Epithelial cell of proximal tubule (primary cell): ENCODE data around the gene TMEM239. TPM values are rescaled to one million over a fixed set of nuclear protein-coding genes. Genes with fewer than 3 reads are reported as not detected.

Experiments
- DNase-seq: peaks from one replicate; pipeline ENCODE4 v3.0.0-alpha.2; 2011; ENCODE audit warnings: low read depth
- H3K4me3 ChIP-seq: 2 replicates; pipeline ENCODE4 v1.5.1; 2011; ENCODE audit warnings: low read depth, mild to moderate bottlenecking, low read length
- total RNA-seq: library from RNA; depleted of rRNA; stranded (reverse); fragments of >200 nt; gene quantifications from 2 replicates; pipeline ENCODE4 v1.2.3, GENCODE V29; 2015
- TF ChIP-seq, protein P1 (sequence below): conservative IDR thresholded peaks from 2 replicates; pipeline ENCODE4 v1.5.1; 2012; ENCODE audit warnings: low read depth, mild to moderate bottlenecking, low read length

Gene TMEM239
- total RNA-seq, 1 donor from 2014 or later = not detected

DNA sequence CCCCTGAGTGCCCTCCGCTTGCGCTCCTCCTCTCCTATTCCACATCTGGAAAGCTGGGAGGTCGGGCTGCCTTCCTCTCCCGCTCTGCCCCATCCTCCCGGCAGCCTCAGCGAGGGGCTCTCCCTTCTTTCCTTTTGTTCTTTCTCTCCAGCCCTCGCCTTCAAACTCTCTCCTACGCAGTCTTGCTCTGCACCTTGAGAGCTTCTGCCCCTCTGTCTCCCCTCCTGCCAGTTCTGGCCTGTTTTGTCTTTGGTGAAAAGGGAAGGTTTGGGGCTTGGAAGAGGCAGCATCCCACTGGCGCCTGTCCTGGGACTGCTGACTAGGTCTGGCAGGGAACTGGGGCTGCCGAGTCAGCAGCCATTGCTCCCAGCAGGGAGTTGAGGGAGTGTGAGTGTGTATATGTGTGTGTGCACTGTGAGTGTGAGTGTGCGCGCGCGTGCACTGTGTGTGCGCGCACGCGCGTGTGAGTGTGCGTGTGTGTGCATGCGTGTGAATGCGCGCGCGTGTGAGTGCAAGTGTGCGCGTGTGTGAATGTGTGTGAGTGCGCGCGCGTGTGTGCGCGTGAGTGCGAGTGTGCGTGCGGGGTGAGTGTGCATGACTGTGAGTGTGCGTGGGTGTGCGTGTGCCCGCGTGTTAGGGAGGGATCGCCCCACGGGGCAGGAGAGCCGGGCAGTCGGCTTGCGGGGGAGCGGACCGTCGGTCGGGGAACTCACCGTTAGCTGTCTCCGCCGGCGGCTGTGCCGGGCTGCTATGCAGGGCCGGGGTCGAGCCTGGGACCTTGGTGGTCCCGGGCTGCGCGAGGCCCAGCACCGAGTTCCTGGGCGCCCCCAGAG lies 16.3 kb upstream of the TMEM239 start:
- TF ChIP-seq, protein P1, sequence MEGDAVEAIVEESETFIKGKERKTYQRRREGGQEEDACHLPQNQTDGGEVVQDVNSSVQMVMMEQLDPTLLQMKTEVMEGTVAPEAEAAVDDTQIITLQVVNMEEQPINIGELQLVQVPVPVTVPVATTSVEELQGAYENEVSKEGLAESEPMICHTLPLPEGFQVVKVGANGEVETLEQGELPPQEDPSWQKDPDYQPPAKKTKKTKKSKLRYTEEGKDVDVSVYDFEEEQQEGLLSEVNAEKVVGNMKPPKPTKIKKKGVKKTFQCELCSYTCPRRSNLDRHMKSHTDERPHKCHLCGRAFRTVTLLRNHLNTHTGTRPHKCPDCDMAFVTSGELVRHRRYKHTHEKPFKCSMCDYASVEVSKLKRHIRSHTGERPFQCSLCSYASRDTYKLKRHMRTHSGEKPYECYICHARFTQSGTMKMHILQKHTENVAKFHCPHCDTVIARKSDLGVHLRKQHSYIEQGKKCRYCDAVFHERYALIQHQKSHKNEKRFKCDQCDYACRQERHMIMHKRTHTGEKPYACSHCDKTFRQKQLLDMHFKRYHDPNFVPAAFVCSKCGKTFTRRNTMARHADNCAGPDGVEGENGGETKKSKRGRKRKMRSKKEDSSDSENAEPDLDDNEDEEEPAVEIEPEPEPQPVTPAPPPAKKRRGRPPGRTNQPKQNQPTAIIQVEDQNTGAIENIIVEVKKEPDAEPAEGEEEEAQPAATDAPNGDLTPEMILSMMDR = no peak
- H3K4me3 ChIP-seq = peak overlapping the region; percentile 31
- DNase-seq = no peak

DNA sequence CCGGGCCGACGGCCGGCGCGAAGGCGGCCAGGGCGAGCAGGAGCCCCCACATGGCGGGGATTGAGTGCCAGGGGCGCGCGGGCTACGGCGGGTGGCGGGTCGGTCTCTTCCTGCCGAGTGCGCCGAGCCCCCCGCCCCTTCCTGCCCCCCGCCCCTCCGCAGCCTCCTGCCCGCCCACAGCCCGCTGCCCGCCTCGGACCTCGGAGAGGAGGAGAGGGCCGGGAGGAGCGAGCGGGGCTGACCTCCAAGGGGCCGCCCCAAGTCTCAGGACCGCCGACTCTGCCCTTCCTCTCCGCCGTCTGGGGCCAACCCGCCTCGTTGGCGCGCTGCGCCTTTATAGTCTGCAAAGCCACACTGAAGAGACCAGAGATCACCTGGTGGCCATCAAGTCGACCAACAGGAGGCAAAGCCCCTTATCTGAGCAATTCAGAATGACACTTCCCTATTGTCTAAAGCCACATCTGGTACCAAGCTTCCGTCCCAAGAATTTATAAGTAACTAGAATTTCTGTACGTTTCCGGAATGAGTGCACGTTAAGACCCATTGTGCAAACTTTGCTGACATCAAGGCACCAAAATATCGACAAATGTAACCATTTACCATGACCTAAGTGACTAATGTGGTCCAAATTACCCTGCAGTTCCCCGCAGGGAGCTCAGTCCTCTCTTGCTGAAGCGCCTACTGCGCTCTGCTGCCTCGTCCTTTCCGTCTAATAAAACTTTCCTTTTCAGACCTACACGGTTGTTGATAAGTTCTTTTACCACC lies 15.5 kb upstream of the TMEM239 start, which contains the start of gene CPXM1:
TSS of gene CPXM1 (minus strand) at position 107 of the 765 bp plus-strand sequence. CDS start at position 52, 55 bp downstream.
- DNase-seq = no peak
- TF ChIP-seq, protein P1 = no peak
- peak within 1 kb of the TSS; percentile 31 for H3K4me3 ChIP-seq

DNA sequence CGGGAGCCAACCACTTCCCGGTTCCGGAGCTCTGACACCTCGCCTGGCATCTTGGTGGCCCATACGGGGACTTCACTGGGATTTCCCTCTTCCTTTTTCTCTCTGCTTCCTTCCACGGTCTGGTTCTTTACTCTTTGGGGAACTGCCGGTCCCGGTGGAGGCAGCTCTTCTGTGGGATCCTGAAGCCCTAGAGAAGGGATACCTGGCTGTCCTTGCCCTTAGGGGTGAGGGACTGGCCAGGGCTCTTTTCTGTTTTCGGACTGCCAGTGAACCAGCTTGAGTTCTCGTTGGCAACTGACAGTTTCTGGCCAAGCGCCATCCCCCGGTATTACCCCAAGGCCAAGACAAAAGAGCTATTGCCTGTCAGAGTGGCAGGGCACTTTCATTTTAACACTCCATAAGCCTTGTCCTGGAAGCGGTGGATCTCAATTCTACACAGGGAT lies 14.9 kb upstream of the TMEM239 start:
- peak overlapping the region; percentile 11 for H3K4me3 ChIP-seq
- TF ChIP-seq, protein P1 = no peak
- DNase-seq = no peak

DNA sequence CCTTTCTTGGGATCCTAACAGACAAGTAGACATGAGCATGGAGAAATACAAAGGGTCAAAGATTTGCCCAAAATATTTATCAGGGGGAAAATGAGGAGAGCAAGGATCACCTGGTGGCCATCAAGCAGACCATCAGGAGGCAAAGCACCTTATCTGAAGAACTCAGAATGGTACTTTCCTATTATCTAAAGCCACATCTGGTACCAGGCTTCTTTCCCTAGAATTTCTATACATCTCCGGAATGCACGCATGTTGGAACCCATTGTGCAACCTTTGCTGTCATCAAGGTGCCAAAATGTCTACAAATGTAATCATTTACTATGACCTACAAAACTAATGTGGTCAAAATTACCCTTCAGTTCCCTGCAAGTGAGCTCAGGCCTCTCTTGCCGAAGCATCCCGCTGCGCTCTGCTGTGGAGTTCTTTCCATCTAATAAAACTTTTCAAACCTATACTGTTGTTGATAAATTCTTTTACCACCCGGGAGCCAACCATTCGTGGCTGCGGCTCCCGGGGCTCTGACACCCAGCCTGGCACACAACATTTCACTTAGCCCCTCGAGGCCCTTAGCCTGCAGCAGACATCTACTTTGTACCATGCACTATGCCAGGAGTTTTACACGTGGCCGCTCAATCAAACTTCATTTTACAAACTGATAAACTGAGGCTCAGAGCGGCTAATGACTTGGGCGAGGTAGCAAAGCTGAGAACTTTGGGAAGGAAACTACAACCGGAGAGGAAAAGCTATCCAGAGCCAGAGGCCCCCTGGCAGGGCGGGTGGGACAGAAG lies 11.9 kb upstream of the TMEM239 start:
- no peak overlapping the region for H3K4me3 ChIP-seq
- no peak for DNase-seq
- TF ChIP-seq, protein P1 = no peak

DNA sequence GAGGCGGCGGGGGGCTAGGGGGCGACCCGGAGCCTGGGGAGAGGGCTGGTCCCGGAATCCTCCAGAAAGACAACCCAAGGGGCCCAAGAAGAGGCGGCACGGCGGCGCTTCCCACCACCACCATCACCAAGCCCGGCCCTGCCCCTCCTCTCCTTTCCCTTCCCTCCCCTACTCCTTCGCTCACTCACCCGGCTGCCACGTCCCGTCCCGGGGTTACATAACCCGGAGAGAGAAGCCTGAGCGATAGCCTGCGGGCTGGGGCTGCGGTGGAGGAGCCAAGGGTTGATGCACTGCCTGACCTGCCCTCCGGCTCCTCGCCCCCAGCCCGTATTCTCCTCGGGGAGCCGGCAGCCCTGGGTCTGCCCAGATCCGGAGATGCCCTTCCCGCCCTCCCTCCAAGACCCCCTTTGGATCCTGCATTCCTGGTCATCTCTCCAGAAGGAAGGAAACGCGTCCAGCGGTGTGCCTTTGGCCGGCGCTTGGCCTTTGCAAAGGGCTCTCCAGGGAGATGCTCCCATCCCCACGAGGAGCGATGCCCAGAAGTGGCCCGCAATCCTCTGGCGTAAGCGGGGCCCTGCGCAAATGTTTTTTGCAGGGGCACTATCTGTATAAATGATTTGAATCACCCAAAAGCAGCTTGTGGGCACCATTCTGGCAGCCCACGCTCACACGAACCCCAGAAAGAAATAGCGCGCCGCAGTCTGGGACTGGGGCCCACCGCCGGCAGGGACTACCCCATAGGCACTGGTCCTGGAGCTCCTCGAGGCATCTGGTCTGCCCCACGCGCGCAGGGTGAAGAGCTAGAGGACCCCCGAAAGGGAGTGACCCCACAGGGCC lies 11.1 kb upstream of the TMEM239 start:
- TF ChIP-seq, protein P1 = no peak
- no peak for DNase-seq
- no peak overlapping the region for H3K4me3 ChIP-seq
